Measurements from ENCODE around the gene NUFIP1.

DNA sequence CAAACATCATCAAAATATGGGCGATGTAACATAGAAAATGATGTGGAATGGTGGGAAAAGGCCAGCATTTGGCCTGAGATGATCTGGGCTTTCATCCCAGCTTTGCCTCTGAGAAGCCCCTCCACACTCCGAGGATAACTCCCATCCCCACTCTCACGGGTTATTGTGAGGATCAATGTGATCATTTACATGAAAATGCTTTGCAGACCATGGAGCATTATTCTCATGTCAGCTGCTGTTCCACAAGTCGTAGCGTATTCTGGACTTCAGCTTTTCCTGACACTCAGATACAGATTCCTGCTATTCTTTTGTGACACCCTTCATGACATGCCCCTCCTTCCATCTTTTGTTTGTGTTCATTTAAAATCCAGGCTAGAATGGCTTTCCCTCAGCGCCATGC, 86.5 kb downstream of the NUFIP1 start:
- TF ChIP-seq POLR2AphosphoS5 (IDR thresholded peaks at IDR 0.05; ENCODE audit: low read depth): no peak
- no peak for TF ChIP-seq ETS1 (IDR thresholded peaks at IDR 0.05)
- TF ChIP-seq, protein P1, sequence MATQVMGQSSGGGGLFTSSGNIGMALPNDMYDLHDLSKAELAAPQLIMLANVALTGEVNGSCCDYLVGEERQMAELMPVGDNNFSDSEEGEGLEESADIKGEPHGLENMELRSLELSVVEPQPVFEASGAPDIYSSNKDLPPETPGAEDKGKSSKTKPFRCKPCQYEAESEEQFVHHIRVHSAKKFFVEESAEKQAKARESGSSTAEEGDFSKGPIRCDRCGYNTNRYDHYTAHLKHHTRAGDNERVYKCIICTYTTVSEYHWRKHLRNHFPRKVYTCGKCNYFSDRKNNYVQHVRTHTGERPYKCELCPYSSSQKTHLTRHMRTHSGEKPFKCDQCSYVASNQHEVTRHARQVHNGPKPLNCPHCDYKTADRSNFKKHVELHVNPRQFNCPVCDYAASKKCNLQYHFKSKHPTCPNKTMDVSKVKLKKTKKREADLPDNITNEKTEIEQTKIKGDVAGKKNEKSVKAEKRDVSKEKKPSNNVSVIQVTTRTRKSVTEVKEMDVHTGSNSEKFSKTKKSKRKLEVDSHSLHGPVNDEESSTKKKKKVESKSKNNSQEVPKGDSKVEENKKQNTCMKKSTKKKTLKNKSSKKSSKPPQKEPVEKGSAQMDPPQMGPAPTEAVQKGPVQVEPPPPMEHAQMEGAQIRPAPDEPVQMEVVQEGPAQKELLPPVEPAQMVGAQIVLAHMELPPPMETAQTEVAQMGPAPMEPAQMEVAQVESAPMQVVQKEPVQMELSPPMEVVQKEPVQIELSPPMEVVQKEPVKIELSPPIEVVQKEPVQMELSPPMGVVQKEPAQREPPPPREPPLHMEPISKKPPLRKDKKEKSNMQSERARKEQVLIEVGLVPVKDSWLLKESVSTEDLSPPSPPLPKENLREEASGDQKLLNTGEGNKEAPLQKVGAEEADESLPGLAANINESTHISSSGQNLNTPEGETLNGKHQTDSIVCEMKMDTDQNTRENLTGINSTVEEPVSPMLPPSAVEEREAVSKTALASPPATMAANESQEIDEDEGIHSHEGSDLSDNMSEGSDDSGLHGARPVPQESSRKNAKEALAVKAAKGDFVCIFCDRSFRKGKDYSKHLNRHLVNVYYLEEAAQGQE (IDR thresholded peaks at IDR 0.05; ENCODE audit: unreplicated experiment): no peak
- TF ChIP-seq, protein P2, sequence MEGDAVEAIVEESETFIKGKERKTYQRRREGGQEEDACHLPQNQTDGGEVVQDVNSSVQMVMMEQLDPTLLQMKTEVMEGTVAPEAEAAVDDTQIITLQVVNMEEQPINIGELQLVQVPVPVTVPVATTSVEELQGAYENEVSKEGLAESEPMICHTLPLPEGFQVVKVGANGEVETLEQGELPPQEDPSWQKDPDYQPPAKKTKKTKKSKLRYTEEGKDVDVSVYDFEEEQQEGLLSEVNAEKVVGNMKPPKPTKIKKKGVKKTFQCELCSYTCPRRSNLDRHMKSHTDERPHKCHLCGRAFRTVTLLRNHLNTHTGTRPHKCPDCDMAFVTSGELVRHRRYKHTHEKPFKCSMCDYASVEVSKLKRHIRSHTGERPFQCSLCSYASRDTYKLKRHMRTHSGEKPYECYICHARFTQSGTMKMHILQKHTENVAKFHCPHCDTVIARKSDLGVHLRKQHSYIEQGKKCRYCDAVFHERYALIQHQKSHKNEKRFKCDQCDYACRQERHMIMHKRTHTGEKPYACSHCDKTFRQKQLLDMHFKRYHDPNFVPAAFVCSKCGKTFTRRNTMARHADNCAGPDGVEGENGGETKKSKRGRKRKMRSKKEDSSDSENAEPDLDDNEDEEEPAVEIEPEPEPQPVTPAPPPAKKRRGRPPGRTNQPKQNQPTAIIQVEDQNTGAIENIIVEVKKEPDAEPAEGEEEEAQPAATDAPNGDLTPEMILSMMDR (conservative IDR thresholded peaks at IDR 0.05; ENCODE audit: low read depth in 2 of 2): no peak
- TF ChIP-seq JUNB (IDR thresholded peaks at IDR 0.05; ENCODE audit: unreplicated experiment): no peak
- TF ChIP-seq CREB1 (CRISPR knock-in tag; IDR thresholded peaks at IDR 0.05; ENCODE audit: low read depth): no peak
